Cardiac fibroblast (primary cell): ENCODE results near the gene HS6ST3.
A peak's percentile ranks its signal among the peaks of the same experiment; 100 is the strongest.

ENCODE experiments used
- DNase-seq, 2 donors: peaks; one replicate each; pipeline versions ENCODE4 v3.0.0 to v3.0.0-alpha.2; 2010; ENCODE audit warnings: low read depth in 2 of 2
- H3K4me3 ChIP-seq, 2 donors: replicated peaks in 1 of 2; 1 replicate in 1 of 2; 2 replicates in 1 of 2; pipeline ENCODE4 v1.5.1; 2011; ENCODE audit warnings: low read depth in 2 of 2, low read length in 2 of 2, mild to moderate bottlenecking in 2 of 2, moderate library complexity in 1 of 2
- TF ChIP-seq, protein P1 (sequence below): IDR thresholded peaks from one replicate; pipeline ENCODE4 v1.5.1; 2011; ENCODE audit warnings: low read depth, mild to moderate bottlenecking, low read length, inconsistent platforms

HS6ST3 gene

DNA sequence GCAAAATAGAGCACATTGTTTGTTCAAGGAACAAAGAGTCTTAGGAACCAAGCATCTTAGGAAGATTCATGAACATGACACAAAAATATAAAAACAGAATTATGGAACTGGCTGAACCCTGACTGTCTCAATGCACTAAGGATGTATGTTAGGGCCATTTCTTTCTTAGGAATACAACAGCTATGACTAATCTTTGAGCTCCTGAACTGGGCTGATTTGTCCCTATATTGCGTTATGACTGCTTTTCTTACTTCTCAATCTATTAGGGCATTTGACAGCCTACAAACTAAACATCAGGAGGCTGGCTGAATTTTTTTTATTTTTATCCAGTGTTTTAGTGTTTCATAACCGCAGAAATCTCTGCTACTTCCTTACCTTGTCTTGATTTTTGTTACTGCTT, 693.1 kb downstream of the HS6ST3 start:
- peak in 1 of 2 donors; percentile 24 for DNase-seq
- no peak overlapping the region for H3K4me3 ChIP-seq
- TF ChIP-seq, protein P1, sequence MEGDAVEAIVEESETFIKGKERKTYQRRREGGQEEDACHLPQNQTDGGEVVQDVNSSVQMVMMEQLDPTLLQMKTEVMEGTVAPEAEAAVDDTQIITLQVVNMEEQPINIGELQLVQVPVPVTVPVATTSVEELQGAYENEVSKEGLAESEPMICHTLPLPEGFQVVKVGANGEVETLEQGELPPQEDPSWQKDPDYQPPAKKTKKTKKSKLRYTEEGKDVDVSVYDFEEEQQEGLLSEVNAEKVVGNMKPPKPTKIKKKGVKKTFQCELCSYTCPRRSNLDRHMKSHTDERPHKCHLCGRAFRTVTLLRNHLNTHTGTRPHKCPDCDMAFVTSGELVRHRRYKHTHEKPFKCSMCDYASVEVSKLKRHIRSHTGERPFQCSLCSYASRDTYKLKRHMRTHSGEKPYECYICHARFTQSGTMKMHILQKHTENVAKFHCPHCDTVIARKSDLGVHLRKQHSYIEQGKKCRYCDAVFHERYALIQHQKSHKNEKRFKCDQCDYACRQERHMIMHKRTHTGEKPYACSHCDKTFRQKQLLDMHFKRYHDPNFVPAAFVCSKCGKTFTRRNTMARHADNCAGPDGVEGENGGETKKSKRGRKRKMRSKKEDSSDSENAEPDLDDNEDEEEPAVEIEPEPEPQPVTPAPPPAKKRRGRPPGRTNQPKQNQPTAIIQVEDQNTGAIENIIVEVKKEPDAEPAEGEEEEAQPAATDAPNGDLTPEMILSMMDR, result no peak

DNA sequence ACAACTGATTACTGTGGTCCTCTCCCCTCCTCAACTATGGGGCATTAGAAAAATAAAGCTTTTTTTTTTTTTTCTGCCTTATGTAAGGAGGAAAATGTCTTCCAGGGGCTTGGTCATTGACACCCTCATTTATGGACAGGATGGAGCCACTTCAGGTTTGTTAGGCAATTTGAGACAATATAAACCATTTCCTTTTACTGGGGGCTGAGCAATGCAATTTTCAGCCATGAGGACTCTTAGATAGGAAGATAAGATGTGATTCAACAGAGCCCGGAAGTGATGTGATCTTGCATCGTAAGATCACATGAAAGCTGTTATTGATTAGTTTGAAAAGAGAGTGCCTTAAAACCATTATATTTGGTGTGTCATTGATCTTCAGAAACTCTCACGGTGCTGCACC, 693.6 kb downstream of the HS6ST3 start:
- H3K4me3 ChIP-seq, result no peak overlapping the region
- TF ChIP-seq, protein P1, result no peak
- DNase-seq, result peak in 1 of 2 donors; percentile 31

DNA sequence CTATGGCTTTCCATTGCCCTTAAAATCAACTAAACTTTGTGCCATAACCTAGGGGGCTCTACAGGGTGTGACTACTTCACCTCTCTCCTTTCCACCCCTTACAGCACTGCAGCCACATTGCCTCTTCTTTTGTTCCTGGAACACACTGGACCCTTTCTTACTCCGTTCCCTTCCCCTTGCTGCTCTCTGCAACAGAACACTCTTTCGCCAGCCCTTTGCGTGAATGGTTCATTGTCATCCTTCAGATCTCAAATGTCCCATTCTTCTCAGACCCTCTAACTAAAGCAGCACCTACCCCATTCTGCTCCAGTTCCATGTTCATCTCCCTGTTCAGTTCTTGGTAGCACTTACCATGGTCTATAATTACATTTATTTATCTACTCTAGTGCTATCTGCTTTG, 696.1 kb downstream of the HS6ST3 start:
- no peak for DNase-seq
- H3K4me3 ChIP-seq, result no peak overlapping the region
- TF ChIP-seq, protein P1, result no peak

DNA sequence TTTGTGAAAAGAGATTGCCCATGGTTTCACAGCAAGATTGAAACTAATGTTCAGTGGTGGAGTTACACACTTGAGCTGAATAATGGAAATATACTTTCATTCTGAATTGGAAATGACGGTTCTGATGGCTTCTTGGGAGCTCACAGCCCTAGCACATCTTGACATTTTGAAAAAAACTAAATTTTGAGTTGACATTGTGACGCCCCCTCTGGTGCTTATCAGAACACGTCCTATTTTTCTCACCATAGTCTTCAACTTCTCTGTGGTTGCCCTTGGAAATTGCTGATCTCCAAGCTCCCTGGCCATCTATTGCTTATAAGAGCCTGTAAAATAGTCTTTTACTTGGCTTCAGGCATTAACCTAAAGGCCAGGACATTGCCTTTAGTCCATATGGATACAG, 702.3 kb downstream of the HS6ST3 start:
- no peak for DNase-seq
- TF ChIP-seq, protein P1, result no peak
- H3K4me3 ChIP-seq, result no peak overlapping the region

DNA sequence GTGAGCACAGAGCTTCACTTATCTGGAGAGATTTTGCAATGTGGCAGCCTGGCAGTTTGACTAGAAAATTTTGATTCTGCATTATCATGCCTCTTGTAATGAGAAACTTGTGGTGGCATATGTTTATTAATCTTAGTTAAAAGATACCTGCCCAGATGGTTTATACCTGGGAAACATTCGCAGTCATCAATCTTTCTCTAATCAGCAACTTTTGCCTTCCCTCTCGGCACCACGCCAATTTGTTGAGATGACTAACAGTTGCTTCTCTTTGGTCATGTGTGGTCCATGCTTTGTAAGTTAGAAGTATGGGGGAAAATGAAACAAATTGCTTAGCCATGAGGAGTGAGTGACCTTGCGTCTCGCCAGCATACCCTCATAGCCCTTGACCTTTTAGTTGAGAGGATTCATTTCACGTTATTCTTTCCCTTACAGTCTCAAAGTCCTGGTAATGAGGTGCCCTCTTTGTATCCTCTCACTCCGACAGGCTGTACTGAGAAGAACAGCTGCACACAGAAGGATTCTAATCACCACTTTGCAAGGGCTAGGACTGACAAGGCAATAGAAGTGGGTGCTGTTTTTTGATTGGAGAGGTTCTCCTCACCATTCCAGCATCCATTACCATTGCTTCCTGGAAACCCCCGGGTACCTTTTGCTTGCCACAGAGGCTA, 703.0 kb downstream of the HS6ST3 start:
- DNase-seq, result peak in 1 of 2 donors; percentile 44
- TF ChIP-seq, protein P1, result no peak
- no peak overlapping the region for H3K4me3 ChIP-seq

DNA sequence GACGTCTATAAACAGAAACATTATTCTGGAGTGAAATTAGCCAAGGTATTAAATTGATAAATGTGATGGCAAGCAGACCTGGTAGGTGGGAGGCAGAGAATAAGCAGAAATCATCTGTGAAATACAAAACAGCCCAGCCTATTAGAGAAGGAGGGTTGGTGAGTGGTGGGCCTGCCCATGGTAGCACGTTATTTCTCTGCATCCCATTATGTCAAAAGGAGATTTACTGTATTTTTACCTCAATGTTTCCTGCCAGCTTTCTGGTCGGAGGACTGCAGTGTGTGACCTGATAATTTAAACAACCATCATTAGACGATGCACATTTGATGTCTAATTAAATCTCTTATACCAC, 703.5 kb downstream of the HS6ST3 start:
- TF ChIP-seq, protein P1, result no peak

DNA sequence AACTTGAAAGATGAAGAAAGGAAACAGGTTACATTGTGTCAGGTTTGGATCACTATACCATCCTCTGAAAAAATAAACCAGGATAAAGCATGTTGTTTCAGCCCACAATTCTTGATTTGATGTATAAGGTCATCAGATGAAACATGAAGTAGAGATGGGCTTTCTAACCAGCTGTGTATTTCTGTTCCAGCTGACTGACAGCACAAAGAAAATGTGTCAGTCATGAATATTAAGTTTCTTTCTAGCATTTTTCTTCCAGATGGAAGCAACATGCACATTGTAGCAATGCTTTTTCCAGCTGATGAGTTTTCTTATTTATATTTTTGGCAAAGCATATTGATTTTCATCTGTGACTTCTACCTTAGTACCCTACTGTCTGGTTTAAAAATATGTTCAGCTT, 704.8 kb downstream of the HS6ST3 start:
- TF ChIP-seq, protein P1, result no peak
- no peak overlapping the region for H3K4me3 ChIP-seq
- DNase-seq, result no peak

More for the DNA sequence above, 703.5 kb downstream of the HS6ST3 start:
- H3K4me3 ChIP-seq, result no peak overlapping the region
- no peak for DNase-seq
